Endothelial cell (in vitro differentiated cells): Measurements from ENCODE around the gene ZP4. TPM values are rescaled to one million over a fixed set of nuclear protein-coding genes. Genes with fewer than 3 reads are reported as not detected.

ENCODE experiments used
- DNase-seq: peaks from one replicate; pipeline ENCODE4 v3.0.0; 2021; ENCODE audit warnings: low spot score
- H3K27ac Mint-ChIP-seq: one replicate; pipeline ENCODE4 v1.8.0; 2021; ENCODE audit warnings: mixed read lengths, inconsistent platforms; ENCODE audit not compliant: unreplicated experiment
- H3K27me3 Mint-ChIP-seq: one replicate; pipeline ENCODE4 v1.8.0; 2021; ENCODE audit warnings: mild to moderate bottlenecking, moderate library complexity, mixed read lengths, inconsistent platforms; ENCODE audit not compliant: unreplicated experiment
- H3K36me3 Mint-ChIP-seq: one replicate; pipeline ENCODE4 v1.8.0; 2021; ENCODE audit warnings: mild to moderate bottlenecking, low read depth, mixed read lengths, inconsistent platforms; ENCODE audit not compliant: unreplicated experiment
- H3K4me1 Mint-ChIP-seq: one replicate; pipeline ENCODE4 v1.8.0; 2021; ENCODE audit warnings: mild to moderate bottlenecking, mixed read lengths, inconsistent platforms; ENCODE audit not compliant: unreplicated experiment
- H3K4me3 Mint-ChIP-seq: one replicate; pipeline ENCODE4 v1.8.0; 2021; ENCODE audit warnings: mild to moderate bottlenecking, mixed read lengths, inconsistent platforms; ENCODE audit not compliant: unreplicated experiment
- H3K9me3 Mint-ChIP-seq: one replicate; pipeline ENCODE4 v1.8.0; 2021; ENCODE audit warnings: mixed read lengths, inconsistent platforms; ENCODE audit not compliant: unreplicated experiment
- total RNA-seq: library from RNA; stranded (reverse); fragmentation: NEBNext Ultra II Directional; extraction: Animal tissue kit (Norgen Biotek cat#: 25700); gene quantifications from one replicate; pipeline ENCODE4 v1.2.1, GENCODE V29; 2021; ENCODE audit not compliant: unreplicated experiment
- TF ChIP-seq, protein P1 (sequence below): fragments of 200-600 bp; sonication (generic); IDR thresholded peaks from one replicate; pipeline ENCODE4 v1.5.0; 2021; ENCODE audit warnings: antibody characterized with exemption; ENCODE audit not compliant: unreplicated experiment

The ZP4 gene
- total RNA-seq, 1 donor from 2014 or later = not detected

DNA sequence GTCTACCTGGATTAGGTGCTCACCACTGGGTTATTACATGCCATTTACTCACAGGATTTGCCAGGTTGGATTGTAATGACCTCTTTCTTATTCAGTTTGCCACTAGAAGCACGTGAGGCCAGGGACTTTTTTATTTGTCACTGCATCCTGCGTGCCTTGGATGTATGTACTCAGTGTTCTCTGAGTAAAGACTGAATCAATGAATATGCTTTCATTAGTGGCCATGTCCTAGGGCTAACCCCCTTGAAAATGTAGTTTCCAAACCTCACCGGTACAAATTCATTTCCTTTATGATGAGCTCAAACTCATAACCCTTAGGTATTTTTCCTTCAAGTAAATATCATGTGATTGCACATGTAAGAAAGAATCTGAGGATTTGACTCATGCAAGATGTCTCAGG is 1.3 kb upstream of the ZP4 start:
- H3K4me3 Mint-ChIP-seq = no peak overlapping the region
- no peaks in the 10 kb centered on the region for H3K4me1 Mint-ChIP-seq
- DNase-seq = no peak
- no peaks in the 10 kb centered on the region for H3K36me3 Mint-ChIP-seq
- TF ChIP-seq, protein P1, sequence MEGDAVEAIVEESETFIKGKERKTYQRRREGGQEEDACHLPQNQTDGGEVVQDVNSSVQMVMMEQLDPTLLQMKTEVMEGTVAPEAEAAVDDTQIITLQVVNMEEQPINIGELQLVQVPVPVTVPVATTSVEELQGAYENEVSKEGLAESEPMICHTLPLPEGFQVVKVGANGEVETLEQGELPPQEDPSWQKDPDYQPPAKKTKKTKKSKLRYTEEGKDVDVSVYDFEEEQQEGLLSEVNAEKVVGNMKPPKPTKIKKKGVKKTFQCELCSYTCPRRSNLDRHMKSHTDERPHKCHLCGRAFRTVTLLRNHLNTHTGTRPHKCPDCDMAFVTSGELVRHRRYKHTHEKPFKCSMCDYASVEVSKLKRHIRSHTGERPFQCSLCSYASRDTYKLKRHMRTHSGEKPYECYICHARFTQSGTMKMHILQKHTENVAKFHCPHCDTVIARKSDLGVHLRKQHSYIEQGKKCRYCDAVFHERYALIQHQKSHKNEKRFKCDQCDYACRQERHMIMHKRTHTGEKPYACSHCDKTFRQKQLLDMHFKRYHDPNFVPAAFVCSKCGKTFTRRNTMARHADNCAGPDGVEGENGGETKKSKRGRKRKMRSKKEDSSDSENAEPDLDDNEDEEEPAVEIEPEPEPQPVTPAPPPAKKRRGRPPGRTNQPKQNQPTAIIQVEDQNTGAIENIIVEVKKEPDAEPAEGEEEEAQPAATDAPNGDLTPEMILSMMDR = no peak
- no peak overlapping the region for H3K27ac Mint-ChIP-seq
- no peaks in the 10 kb centered on the region for H3K9me3 Mint-ChIP-seq
- H3K27me3 Mint-ChIP-seq = no peaks in the 10 kb centered on the region

GRCh38 chr1:237891266-237891665 is 544 bp upstream of the ZP4 start:
- H3K36me3 Mint-ChIP-seq = no peaks in the 10 kb centered on the region
- H3K4me3 Mint-ChIP-seq = no peak overlapping the region
- H3K27ac Mint-ChIP-seq = no peak overlapping the region
- H3K9me3 Mint-ChIP-seq = no peaks in the 10 kb centered on the region
- H3K27me3 Mint-ChIP-seq = no peaks in the 10 kb centered on the region
- no peak for DNase-seq
- TF ChIP-seq, protein P1 = no peak
- no peaks in the 10 kb centered on the region for H3K4me1 Mint-ChIP-seq

DNA sequence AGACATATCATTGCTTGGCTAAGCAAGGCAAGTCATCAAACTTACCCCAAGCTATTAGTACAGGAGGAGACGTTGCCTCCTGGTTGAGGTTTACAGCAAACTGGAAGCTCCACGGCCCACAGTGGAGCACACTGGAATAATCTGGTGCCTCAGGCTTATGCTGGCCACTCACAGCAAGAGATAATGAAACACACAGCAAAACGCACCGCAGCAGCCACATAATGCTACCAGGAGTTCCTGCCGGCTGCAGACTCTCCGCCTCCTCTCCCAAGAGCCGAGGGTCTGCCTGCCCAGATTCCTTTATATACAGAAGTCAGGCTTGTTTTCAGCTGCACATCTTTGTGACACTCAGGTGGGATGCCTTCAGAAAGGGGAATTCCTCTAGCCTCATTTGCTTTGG is 306 bp downstream of the ZP4 start:
- H3K27ac Mint-ChIP-seq = no peak overlapping the region
- H3K4me1 Mint-ChIP-seq = no peaks in the 10 kb centered on the region
- no peaks in the 10 kb centered on the region for H3K9me3 Mint-ChIP-seq
- H3K4me3 Mint-ChIP-seq = no peak overlapping the region
- no peaks in the 10 kb centered on the region for H3K36me3 Mint-ChIP-seq
- no peak for DNase-seq
- TF ChIP-seq, protein P1 = no peak
- H3K27me3 Mint-ChIP-seq = no peaks in the 10 kb centered on the region

DNA sequence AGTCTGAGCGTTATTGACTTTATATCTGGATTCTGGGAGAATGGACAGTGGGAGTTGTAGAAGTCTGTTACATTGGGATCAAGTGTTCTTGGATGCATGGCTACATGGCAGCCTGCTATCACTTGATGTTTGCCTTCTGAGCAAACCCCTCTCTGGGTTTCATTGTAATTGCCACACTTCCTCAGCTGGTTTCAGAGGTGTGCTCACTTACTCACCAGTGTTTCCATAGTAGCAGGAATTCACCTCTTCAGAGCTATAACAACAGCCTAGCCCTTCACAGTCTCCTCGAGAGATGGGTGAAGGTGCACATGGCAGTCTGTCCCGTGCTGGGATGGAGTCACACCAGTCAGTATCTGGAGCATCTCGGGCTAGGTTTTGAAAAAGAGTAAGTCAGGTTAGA is 2.6 kb downstream of the ZP4 start:
- no peaks in the 10 kb centered on the region for H3K4me1 Mint-ChIP-seq

DNA sequence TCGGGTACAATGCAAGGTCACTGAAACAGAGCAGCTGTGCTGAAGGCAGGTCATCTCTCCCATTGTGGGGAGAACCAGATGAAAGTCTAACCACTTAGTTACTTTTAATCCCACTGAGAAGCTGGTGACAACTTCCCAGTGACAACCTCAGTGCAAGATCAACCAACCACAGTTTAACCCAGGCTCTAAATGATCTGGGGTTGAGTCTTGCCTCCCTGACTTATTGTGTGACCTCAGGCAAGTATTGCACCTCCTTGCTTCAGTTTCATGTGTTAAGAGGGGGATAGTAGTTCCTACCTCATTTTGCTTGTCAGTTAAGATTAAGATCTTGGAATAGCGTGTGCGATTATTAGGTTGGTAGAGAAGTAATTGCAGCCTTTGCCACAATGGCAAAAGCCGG is 3.2 kb downstream of the ZP4 start:
- Mint-ChIP-seq H3K27me3 (no peaks in the 10 kb centered on the region), H3K27ac (no peak overlapping the region), H3K36me3 (no peaks in the 10 kb centered on the region), H3K9me3 (no peaks in the 10 kb centered on the region), H3K4me1 (no peaks in the 10 kb centered on the region), H3K4me3 (no peak overlapping the region)
- TF ChIP-seq, protein P1 = no peak
- DNase-seq = no peak

More for the DNA sequence above, 2.6 kb downstream of the ZP4 start:
- TF ChIP-seq, protein P1 = no peak
- Mint-ChIP-seq H3K27ac (no peak overlapping the region), H3K4me3 (no peak overlapping the region), H3K9me3 (no peaks in the 10 kb centered on the region), H3K27me3 (no peaks in the 10 kb centered on the region), H3K36me3 (no peaks in the 10 kb centered on the region)
- DNase-seq = no peak
